Activated T-helper 1 cell treated with anti-CD3 and anti-CD28 coated beads, Interleukin-2, amount 50 U/mL, for 16 hours (primary cell): ENCODE data around the gene SCML1.
"Not testable (repeated sequence)": the region's sequence is repeated elsewhere in the genome, so short reads cannot be mapped to it uniquely, and the experiment has no call there.

Source experiments
- DNase-seq, 2 donors: peaks; one replicate each; pipeline ENCODE4 v3.0.0-alpha.2; 2020; ENCODE audit warnings: low read depth in 1 of 2, low spot score in 1 of 2

Gene SCML1

DNA sequence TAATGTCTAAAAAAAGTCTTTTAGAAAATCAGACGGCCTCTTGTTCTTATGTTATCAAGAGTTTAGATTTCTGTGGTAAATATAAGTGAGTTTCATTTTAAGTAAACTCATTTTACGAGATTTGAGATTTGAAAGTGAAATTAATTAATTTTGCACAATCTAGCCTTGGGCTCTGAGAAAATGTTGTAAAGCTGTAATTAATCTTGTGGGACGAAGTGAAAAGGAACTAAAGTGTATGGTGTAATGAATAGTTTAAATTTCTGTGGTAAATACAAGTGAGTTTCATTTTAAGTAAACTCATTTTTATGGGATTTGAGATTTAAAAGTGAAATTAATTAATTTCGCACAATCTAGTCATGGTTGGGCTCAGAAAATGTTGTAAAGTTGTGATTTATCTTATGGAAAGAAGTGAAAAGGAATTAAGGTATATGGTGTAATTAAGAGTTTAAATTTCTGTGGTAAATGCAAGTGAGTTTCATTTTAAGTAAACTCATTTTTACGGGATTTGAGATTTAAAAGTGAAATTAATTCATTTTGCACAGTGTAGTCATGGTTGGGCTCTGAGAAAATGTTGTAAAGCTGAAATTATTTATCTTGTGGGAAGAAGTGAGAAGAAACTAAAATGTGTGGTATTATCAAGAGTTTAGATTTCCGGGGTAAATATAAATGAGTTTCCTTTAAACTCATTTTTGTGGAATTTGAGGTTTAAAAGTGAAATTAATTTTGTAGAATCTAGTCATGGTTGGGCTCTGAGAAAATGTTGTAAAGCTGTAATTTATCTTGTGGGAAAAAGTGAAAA, 1.6 kb downstream of the SCML1 start:
- no peak for DNase-seq

DNA sequence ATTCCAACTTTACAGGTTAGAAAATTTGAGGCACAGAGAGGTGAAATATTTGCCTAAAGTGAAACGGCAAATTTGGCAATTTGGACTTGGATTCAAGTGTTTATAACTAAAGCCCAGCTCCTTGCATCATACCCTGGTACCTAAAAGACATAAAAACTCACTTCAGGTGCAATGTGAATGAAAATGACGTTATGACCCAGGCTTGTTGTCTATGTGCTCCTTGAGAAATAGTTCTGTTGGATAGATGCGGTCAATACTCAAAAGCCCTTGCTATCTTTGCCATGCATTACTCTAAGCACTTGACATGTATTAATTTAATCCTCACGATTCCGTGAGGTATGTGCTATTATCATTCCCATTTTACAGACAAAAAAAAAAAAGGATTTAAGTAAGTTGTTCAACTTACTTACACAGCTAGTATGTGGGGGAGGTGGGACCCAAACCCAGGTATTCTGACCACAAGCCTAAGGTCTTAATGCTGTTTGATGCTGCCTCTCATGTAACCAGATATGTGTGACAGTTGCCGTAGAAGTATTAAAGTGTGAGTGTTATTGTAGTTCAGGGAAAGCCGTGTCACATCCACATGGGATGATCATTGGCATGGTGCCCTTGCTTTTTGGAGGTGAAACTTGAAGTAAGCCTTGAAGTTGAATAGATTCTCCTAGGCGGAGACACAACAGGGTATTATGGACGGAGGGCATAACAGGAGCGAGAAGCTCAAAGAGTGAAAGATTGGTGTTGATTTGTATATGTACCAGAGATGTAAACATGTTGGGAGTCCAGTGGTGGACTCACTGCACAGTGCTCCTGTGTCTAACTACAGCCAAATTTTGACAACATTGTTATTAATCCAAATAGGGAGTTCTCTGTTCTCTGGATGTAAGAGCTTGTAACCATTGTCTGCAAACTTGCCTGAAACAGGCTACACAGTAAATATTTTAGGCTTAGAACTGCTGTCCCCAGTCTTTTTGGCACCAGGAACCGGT, 3.1 kb downstream of the SCML1 start:
- no peak for DNase-seq

DNA sequence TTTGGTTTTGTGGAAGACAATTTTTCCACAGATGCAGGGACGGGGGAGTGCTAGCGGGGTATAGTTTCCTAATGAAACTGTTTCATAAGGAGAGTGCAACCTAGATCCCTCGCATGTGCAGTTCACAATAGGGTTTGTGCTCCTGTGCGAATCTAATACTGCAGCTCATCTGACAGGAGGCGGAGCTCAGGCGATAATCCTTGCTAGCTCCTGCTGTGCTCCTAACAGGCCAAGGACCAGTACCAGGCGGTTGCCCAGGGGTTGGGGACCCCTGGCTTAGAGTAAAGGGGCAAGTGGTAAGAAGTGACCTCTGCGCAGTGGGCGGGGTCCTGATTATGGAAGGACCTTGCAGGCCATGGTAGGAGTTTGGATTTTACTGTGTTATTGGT, 3.8 kb downstream of the SCML1 start:
- DNase-seq = no peak

DNA sequence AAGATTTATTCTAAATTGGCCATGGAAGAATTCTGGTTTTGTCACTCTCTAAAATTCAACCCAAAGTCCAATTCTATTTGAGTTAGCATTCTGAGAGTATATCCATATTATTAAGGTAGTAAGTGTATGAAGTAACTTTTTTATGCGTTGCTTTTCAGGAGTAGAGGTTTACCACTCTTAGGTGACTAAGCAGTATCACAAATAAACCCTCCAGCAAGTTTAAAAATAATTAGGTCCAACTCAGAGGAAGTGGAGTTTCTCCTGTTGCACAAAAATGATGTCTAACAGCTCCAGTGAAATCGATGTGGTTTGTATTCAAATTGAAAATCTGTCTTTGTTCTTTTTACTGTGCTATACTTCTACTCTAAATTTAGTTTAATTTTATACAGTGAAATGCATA, 6.6 kb downstream of the SCML1 start:
- no peak for DNase-seq

DNA sequence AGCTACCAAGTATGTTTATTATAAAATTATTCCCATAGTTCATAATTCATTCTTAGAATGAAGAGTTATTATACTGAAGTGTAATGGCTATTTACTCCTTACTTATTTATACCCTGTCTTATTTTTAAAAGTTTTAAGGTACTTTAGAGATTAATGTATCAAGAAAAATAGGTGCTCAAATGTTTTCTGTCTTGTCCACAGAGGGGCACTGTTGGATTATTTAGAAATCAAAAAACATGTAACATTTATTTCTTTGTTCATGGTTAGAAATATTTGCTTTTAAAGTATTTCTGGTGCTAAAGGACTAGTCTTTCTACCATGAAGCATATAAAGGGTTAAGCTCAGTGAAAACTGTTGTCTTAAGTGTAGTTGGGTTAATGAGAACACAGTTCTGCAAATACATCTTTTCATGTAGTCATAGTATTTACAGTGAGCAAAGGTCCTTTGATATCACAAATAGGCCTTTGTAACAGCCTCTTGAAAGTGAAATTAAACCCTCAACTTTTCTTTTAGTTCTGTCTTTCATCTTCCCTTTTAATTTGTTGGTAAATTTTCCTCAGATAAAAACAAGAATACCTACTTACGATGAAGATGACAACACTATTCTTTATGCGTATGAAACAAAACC, 7.7 kb downstream of the SCML1 start:
- DNase-seq = no peak

DNA sequence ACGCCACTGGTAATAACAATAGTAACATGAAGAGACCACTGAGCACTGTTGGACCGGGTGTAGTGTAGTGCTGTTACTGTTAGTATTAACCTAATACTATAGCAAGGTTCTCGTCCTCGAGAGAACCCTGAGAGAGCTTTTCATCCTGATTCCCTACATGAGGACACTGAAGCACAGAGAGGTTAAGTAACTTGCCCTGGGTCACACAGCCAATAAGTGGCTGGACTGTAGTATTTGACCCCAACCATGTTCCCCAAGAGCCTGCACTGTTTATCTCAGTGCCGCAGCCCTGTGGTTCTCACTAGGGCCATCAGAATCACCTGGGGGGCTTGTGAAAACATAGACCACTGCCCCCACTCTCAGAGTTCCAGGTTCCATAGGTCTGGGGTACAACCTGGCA, 10.4 kb downstream of the SCML1 start:
- no peak for DNase-seq

DNA sequence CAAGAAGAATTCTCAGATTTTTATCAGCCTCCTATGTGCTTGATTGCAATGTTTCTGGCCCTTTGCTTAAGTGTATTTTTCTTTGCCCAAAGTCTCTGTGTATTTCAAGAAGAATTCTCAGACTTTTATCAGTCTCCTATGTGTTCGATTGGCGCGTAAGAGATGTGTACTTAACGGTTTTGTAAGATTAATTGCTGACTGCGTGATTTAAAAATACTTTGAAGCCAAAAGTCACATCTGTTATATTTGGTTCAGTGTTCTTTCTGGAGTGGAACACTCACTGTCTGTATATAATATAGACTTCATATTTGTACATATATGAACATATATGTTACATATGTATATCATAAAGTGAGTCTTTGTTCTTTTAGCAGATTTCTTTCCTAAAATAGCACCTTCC, 11.4 kb downstream of the SCML1 start:
- DNase-seq = no peak

DNA sequence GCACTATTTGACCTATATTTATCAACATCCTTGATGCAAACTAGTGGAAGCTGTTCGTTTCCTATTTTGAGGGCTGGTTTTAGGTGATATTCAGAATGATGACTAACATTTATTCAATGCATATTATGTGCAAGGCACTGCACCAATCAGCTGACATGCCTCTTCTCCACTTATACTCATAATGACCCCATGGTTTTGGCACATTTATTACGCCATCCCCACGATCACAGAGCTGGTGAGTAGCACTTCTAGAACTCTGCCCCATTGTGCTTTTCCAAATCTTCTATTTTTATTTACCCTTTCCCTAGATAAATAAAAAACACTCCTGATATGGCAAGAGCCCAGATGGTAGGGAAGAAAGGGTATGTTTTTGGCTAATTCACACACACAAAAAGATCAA, 13.1 kb downstream of the SCML1 start:
- DNase-seq = no peak

DNA sequence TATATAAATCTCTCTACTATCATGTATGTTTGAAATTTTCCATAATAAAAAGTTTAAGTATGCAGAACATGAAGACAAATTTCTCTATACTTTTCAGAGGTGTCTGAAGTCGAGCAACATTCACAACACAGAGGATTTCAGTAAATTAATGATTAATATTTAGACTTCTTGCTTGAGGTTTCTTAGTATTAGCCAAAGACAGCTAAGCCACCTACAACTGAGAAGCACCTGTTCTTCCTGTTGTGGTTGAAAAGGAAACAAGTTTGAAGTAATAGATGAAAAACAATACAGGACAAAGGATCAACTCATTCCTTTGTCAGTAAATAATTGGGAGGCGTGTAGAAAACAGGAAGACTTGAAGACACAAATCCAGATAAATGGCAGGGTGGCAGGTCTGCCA, 21.1 kb downstream of the SCML1 start:
- DNase-seq = no peak

DNA sequence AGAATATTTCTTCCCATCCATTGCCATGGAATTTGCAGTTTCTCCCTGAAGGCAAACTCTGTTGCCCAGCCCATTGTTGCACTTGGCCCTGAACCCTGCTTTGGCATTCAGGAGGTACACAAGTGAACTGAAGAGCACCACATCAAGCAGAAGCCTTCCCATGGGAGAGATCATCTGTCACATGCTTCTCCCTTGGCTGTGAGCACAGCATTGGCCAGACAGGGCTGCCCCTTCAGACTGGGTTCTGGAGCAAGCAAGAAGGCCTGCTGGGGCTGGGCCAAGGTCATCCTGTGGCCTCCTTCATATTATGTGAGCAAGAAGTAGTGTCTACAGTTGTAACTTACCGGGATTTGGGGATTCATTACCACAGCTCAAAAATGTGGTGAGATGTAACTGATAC, 22.7 kb downstream of the SCML1 start:
- no peak for DNase-seq

DNA sequence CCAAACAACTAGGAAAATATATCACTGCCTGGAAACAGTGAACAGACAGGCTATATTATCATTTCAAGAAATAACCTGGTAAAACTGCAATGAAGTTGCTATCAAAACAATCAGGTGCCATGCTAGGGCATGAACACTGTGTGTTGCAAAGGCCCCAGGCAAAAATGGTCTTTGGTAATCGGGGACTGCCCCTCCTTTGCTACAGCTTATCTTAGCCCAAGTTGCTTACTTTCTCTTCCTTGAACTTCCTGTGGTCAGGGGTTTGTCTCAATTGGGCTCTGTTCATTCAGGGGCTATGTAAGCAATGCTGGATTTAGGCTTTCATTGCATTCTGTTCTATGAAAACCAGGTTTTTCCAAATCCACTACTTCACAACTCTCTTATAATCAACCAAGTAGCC, 30.4 kb downstream of the SCML1 start:
- DNase-seq = no peak

DNA sequence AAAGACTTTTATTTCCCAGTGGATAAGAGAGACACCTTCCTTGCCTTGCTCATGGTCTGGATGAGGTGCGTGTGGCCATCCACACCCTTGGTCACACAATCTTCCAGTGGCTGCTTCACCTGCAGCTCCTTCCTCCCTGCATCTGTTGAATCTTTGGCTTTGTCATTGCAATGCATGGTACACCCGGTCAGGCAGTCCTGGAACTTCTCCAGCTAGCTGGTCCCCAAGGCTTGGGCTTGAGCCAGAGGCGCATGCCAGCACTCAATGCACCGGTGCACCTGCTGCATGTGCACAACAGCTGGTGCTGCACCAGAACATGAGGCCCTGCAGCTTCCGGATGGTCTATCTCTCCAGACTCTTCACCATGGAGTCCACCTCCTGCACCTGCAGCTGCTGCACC, 31.7 kb downstream of the SCML1 start:
- DNase-seq = no peak

DNA sequence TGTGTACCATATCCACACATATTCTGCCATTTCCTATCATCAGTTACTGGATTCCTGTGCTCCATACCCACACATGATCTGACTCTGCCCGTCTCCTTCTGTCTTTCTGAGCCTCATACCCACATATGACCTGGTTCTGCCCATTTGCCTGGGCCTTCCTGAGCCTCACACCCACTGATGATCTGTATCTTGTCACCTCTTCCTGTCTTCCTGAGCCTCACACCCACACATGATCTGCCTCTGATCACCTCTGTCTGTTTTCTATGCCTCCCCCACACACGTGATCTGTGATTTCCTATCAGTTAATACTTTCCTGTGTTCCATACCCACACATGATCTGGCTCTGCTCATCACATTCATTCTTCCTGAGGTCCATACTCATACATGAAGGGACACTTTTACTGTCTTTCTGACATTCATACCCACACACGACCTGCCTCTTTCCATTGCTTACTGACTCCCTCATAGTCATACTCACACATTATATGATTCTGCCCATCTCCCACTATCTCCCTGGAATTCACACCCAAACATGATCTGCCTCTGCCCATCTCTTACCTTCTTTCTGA, 32.5 kb downstream of the SCML1 start:
- no peak for DNase-seq

DNA sequence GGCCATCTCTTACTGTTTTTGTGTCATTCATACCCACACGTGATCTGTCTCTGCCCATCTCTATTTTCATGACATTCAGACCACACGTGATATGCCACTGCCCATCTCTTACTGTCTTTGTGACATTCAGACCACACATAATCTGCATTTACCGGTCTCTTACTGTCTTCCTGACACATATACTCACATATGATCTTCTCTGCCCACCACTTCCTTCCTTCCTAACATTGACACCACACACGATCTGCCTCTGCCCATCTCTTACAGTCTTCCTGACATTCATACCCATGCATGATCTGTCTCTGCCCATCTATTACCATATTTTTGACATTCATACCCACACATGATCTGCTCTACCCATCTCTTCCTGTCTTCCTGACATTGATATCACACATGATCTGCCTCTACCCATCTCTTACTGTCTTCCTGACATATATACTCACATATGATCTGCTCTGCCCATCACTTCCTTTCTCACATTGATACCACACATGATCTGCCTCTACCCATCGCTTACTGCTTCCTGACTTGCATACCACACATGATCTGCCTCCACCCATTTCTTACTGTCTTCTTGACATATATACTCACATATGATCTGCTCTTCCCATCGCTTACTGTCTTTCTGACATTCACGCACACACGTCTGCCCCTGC, 36.1 kb downstream of the SCML1 start:
- no peak for DNase-seq

DNA sequence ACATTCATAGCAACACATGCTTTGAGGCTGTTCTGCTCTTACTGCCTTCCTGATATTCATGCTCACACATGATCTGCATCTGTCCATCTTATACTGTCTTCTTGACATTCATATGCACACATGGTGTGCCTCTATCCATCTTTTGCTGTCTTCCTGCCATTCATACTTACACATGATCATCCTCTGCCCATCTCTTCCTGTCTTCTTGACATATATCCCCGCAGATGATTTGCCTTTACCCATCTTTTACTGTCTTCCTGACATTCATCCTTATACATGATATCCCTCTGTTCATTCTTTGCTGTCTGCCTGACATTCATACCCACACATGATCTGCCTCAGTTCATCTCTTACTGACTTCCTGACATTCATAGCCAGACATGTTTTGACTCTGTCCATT, 36.8 kb downstream of the SCML1 start:
- DNase-seq = no peak

DNA sequence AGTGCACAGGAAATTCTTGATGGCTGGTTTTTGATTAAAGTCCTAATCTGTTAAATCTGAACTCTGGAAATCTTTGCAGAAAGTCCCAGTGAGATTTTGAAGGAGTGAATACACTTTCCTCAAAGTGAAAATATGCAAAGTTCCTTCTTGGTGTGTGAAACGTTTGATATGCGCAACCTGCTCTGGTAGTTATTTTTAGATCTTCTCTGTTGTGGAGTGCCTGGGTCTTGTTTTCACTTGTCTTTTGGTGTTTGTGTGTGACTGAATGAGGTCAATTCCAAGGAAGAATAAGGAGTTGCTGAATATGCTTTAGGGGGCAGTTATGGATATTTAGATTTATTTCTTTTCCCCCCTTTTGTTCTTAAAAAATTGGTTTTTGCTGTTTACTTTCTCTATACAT, 41.7 kb downstream of the SCML1 start:
- DNase-seq = no peak

DNA sequence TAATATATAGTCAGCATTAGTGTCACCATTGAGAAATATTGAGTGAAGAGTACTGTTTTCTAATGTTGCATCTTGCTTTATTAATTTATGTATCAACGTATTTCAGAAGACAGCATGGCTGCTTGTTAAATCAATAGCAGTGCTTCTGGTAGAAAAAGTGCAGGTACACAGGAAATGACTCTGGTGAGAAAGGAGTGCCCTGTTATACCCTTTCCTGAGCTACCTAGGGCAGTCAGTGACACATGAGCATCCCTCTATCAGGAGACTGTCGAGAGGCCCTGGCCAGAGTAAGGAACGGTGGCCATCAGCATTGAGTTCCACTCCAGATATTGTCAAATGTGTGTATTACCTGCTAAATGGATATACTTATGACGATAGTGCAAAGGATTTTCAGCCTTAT, 42.1 kb downstream of the SCML1 start:
- no peak for DNase-seq

DNA sequence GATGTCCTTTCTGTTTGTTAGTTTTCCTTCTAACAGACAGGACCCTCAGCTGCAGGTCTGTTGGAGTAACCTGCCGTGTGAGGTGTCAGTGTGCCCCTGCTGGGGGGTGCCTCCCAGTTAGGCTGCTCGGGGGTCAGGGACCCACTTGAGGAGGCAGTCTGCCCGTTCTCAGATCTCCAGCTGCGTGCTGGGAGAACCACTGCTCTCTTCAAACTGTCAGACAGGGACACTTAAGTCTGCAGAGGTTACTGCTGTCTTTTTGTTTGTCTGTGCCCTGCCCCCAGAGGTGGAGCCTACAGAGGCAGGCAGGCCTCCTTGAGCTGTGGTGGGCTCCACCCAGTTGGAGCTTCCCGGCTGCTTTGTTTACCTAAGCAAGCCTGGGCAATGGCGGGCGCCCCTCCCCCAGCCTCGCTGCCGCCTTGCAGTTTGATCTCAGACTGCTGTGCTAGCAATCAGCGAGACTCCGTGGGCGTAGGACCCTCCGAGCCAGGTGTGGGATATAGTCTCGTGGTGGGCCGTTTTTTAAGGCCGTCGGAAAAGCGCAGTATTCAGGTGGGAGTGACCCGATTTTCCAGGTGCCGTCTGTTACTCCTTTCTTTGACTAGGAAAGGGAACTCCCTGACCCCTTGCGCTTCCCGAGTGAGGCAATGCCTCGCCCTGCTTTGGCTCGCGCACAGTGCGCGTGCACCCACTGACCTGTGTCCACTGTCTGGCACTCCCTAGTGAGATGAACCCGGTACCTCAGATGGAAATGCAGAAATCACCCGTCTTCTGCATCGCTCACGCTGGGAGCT, 49.5 kb downstream of the SCML1 start:
- DNase-seq = not testable (repeated sequence)

DNA sequence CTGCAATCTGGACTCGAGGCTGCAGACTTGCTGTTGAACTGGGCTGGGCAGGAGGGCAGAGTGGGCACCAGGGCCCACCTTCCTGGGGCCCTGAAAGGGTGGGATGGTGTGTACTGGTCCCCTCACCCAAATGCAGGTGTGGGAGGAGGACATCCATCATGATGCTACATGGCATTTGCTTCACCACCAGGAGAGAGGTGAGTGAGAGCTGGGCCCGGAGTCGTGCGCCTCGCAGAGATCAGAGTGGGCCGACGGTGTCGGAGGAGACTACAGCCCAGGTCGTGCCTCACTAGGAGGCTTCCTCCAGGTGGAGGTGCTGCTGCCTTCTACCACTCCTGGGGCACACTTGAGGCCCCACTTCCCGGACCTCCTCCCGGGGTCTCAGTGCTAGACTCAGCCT, 50.3 kb downstream of the SCML1 start:
- DNase-seq = no peak

DNA sequence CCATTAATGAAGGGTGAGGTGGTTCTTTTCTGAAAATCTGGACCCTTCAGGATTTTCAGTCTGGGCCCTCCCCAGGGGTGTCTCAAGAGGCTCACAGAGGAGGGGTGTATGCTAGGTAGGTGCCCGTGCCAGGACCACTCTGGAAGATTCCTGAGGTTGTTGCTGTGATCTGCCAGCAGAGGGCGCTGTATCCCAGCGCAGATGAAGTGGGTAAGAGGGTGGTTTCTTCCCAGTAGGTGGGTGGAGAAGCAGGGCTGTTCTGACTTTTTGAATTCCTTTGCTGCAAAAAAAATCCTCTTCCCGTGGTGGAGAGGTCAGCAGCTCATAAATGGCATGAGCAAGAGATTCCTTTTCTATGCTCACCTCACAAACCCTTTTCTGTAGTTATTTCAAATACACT, 51.1 kb downstream of the SCML1 start:
- DNase-seq = peak in 1 of 2 donors; percentile 13
